NCI-H2227 treated with DMSO at 0.1 percent for 48 hours (cell line): ENCODE results near the gene ATOSB.
"Not testable (repeated sequence)": the region's sequence is repeated elsewhere in the genome, so short reads cannot be mapped to it uniquely, and the experiment has no call there.

ENCODE experiments used
- DNase-seq: peaks from one replicate; lab custom pipeline; 2025; lab: John Stamatoyannopoulos, UW

Gene ATOSB

GRCh38 chr9:35115680-35116538, at the start of gene ATOSB:
Gene ATOSB, minus strand, starts transcription at chr9:35115862. Its CDS starts 7,588 bp downstream, at chr9:35108274.
- peak; percentile 94 for DNase-seq

GRCh38 chr9:35164711-35165110, 49.0 kb upstream of the ATOSB start:
- peak; percentile 2 for DNase-seq

- DNase-seq, result no peak
Measured at GRCh38 chr9:35163413-35163812, 47.8 kb upstream of the ATOSB start.

- DNase-seq, result peak; percentile 1
Measured at GRCh38 chr9:35162605-35163315, 47.1 kb upstream of the ATOSB start.

GRCh38 chr9:35161713-35162604, 46.3 kb upstream of the ATOSB start, which contains the start of gene UNC13B:
Gene UNC13B, plus strand, starts transcription at chr9:35162009. Its CDS starts 275 bp downstream, at chr9:35162284.
- peak; percentile 84 for DNase-seq

- DNase-seq, result no peak
Measured at GRCh38 chr9:35158501-35159280, 43.0 kb upstream of the ATOSB start.

- not testable (repeated sequence) for DNase-seq
Measured at GRCh38 chr9:35157836-35158235, 42.2 kb upstream of the ATOSB start.

GRCh38 chr9:35156781-35157180, 41.1 kb upstream of the ATOSB start:
- no peak for DNase-seq

GRCh38 chr9:35152926-35153325, 37.3 kb upstream of the ATOSB start:
- DNase-seq, result no peak

- DNase-seq, result not testable (repeated sequence)
Measured at GRCh38 chr9:35147941-35148563, 32.4 kb upstream of the ATOSB start.

GRCh38 chr9:35142037-35142436, 26.4 kb upstream of the ATOSB start:
- DNase-seq, result no peak

GRCh38 chr9:35140093-35140492, 24.4 kb upstream of the ATOSB start:
- no peak for DNase-seq

- no peak for DNase-seq
Measured at GRCh38 chr9:35136866-35137265, 21.2 kb upstream of the ATOSB start.

- DNase-seq, result no peak
Measured at GRCh38 chr9:35135988-35136387, 20.3 kb upstream of the ATOSB start.

GRCh38 chr9:35134920-35135319, 19.3 kb upstream of the ATOSB start:
- DNase-seq, result no peak

GRCh38 chr9:35116898-35117551, 1.4 kb upstream of the ATOSB start:
- DNase-seq, result peak; percentile 64

GRCh38 chr9:35116539-35116897, 856 bp upstream of the ATOSB start:
- DNase-seq, result no peak

GRCh38 chr9:35114840-35115628, 628 bp downstream of the ATOSB start:
- DNase-seq, result no peak

GRCh38 chr9:35114113-35114839, 1.4 kb downstream of the ATOSB start:
- peak; percentile 85 for DNase-seq
